B cell (primary cell): Measurements from ENCODE around the gene SLC30A7.

ENCODE experiments used
- CTCF ChIP-seq: fragments of 200-600 bp; IDR thresholded peaks from one replicate; pipeline ENCODE4 v1.8.0; 2022; ENCODE audit warnings: antibody characterized with exemption, mild to moderate bottlenecking
- EZH2 ChIP-seq: IDR thresholded peaks from 2 replicates; pipeline ENCODE4 v1.6.1; 2012; ENCODE audit warnings: borderline replicate concordance, low read depth, mild to moderate bottlenecking, moderate library complexity, low read length; ENCODE audit not compliant: insufficient read depth, poor library complexity, severe bottlenecking

GRCh38 chr1:100942304-100943046 is 46.6 kb downstream of the SLC30A7 start:
- TF ChIP-seq CTCF (no peak), EZH2 (no peak)
